GM23338 (cell line): ENCODE data around the gene SLC36A1. TPM values are rescaled to one million over a fixed set of nuclear protein-coding genes. Genes with fewer than 3 reads are reported as not detected.

Experiments
- ATAC-seq: fragments of 200-7000 bp; cut with Tn5 transposase; 3 replicates; pipeline ENCODE4 v1.9.1; 2020
- DNase-seq: peaks from one replicate; pipeline ENCODE4 v3.0.0-alpha.2; 2015; ENCODE audit warnings: low spot score
- H2AFZ ChIP-seq: fragments of 200-600 bp; sonication (generic); 2 replicates; pipeline ENCODE4 v1.8.0; 2016; ENCODE audit warnings: antibody characterized with exemption, mild to moderate bottlenecking, moderate library complexity
- H3F3A ChIP-seq: fragments of 200-600 bp; sonication (generic); replicated peaks from 2 replicates; pipeline ENCODE4 v1.8.0; 2017; ENCODE audit warnings: antibody characterized with exemption, mixed run types, low read depth
- H3K27ac ChIP-seq: fragments of 200-600 bp; sonication (generic); 2 replicates; pipeline ENCODE4 v1.6.1; 2016; ENCODE audit warnings: low read depth
- H3K27me3 ChIP-seq: fragments of 200-600 bp; sonication (generic); 2 replicates; pipeline ENCODE4 v1.8.0; 2016; ENCODE audit warnings: mild to moderate bottlenecking, mixed run types, moderate library complexity; ENCODE audit not compliant: insufficient read depth
- H3K36me3 ChIP-seq: fragments of 200-600 bp; sonication (generic); 2 replicates; pipeline ENCODE4 v1.8.0; 2016; ENCODE audit warnings: mild to moderate bottlenecking; ENCODE audit not compliant: insufficient read depth
- H3K4me1 ChIP-seq: fragments of 200-600 bp; sonication (generic); 2 replicates; pipeline ENCODE4 v1.8.0; 2016; ENCODE audit warnings: mild to moderate bottlenecking, moderate library complexity; ENCODE audit not compliant: insufficient read depth
- H3K4me2 ChIP-seq: fragments of 200-600 bp; sonication (generic); 2 replicates; pipeline ENCODE4 v1.7.1; 2017; ENCODE audit warnings: mixed run types
- H3K4me3 ChIP-seq: fragments of 200-600 bp; sonication (generic); 2 replicates; pipeline ENCODE4 v1.6.1; 2016; ENCODE audit warnings: mixed run types
- H3K79me2 ChIP-seq: fragments of 200-600 bp; sonication (generic); replicated peaks from 2 replicates; pipeline ENCODE4 v1.8.0; 2017; ENCODE audit warnings: mild to moderate bottlenecking; ENCODE audit not compliant: insufficient read depth
- H3K9me2 ChIP-seq: fragments of 200-600 bp; sonication (generic); 2 replicates; pipeline ENCODE4 v1.8.0; 2017; ENCODE audit not compliant: insufficient read depth
- H4K20me1 ChIP-seq: fragments of 200-600 bp; sonication (generic); replicated peaks from 2 replicates; pipeline ENCODE4 v1.8.0; 2017; ENCODE audit warnings: mild to moderate bottlenecking; ENCODE audit not compliant: insufficient read depth
- H3K27ac Mint-ChIP-seq: 2 replicates; pipeline ENCODE4 v1.8.0; 2020; ENCODE audit warnings: inconsistent platforms, mild to moderate bottlenecking, moderate library complexity, mixed read lengths
- H3K27me3 Mint-ChIP-seq: 3 replicates; pipeline ENCODE4 v1.8.0; 2022; ENCODE audit warnings: low read depth, mild to moderate bottlenecking, moderate library complexity, mixed read lengths, inconsistent platforms; ENCODE audit not compliant: insufficient read depth, poor library complexity
- H3K36me3 Mint-ChIP-seq: 3 replicates; pipeline ENCODE4 v1.8.0; 2021; ENCODE audit warnings: low read depth, mild to moderate bottlenecking, inconsistent platforms, moderate library complexity, mixed read lengths
- H3K4me1 Mint-ChIP-seq: 3 replicates; pipeline ENCODE4 v1.8.0; 2020; ENCODE audit warnings: mild to moderate bottlenecking, inconsistent platforms, mixed read lengths
- H3K4me3 Mint-ChIP-seq: 3 replicates; pipeline ENCODE4 v1.8.0; 2021; ENCODE audit warnings: moderate library complexity, mild to moderate bottlenecking, inconsistent platforms, mixed read lengths
- H3K9me3 Mint-ChIP-seq: 3 replicates; pipeline ENCODE4 v1.8.0; 2020; ENCODE audit warnings: moderate library complexity, mild to moderate bottlenecking, inconsistent platforms, mixed read lengths
- CREB1 ChIP-seq: fragments of 250-450 bp; sonication (Bioruptor Pico); IDR thresholded peaks from 2 replicates; pipeline ENCODE4 v1.5.0; 2020; ENCODE audit warnings: low read depth, mild to moderate bottlenecking, moderate library complexity
- CTCF ChIP-seq, 2 experiments: fragments of 200-600 bp in 1 of 2; sonication (generic) in 1 of 2; conservative IDR thresholded peaks; 2 replicates each; pipeline versions ENCODE4 v1.5.1 to v1.6.1; 2016 to 2017; ENCODE audit warnings: antibody characterized with exemption in 2 of 2, low read depth in 2 of 2, mild to moderate bottlenecking in 2 of 2, moderate library complexity in 1 of 2
- ETS1 ChIP-seq: IDR thresholded peaks from 2 replicates; pipeline ENCODE4 v1.6.1; 2016; ENCODE audit warnings: antibody characterized with exemption
- EZH2 ChIP-seq: fragments of 200-600 bp; sonication (generic); IDR thresholded peaks from one replicate; pipeline ENCODE4 v1.8.0; 2017; ENCODE audit warnings: antibody characterized with exemption, mild to moderate bottlenecking, low read depth; ENCODE audit not compliant: unreplicated experiment
- EZH2phosphoT487 ChIP-seq: fragments of 200-600 bp; sonication (generic); IDR thresholded peaks from one replicate; pipeline ENCODE4 v1.8.1; 2018; ENCODE audit warnings: antibody characterized with exemption; ENCODE audit not compliant: unreplicated experiment
- NANOG ChIP-seq: IDR thresholded peaks from 2 replicates; pipeline ENCODE4 v1.6.1; 2016; ENCODE audit warnings: antibody characterized with exemption, borderline replicate concordance
- POLR2AphosphoS5 ChIP-seq: IDR thresholded peaks from 2 replicates; pipeline ENCODE4 v1.6.1; 2016; ENCODE audit warnings: antibody characterized with exemption, low read depth
- REST ChIP-seq: IDR thresholded peaks from one replicate; pipeline ENCODE4 v1.6.1; 2018; ENCODE audit warnings: antibody characterized with exemption; ENCODE audit not compliant: unreplicated experiment
- STAT1 ChIP-seq: IDR thresholded peaks from one replicate; pipeline ENCODE4 v1.6.1; 2016; ENCODE audit warnings: antibody characterized with exemption; ENCODE audit not compliant: unreplicated experiment
- ZNF114 ChIP-seq: fragments of 250-450 bp; sonication (Bioruptor Pico); IDR thresholded peaks from 2 replicates; pipeline ENCODE4 v1.5.0; 2020; ENCODE audit warnings: mild to moderate bottlenecking, moderate library complexity
- ZNF331 ChIP-seq: fragments of 250-450 bp; sonication (Bioruptor Pico); IDR thresholded peaks from 2 replicates; pipeline ENCODE4 v1.5.0; 2020; ENCODE audit warnings: low read depth, mild to moderate bottlenecking, moderate library complexity
- polyA plus RNA-seq: library from polyadenylated mRNA; unstranded; fragments of >200 nt; fragmentation: Nextera tagmentation; extraction: Ambion mirVana; gene quantifications from 2 replicates; pipeline ENCODE4 v1.2.1, GENCODE V29; 2016
- total RNA-seq: library from RNA; depleted of rRNA; stranded (reverse); fragments of >200 nt; shearing (Covaris generic); gene quantifications from 2 replicates; pipeline ENCODE4 v1.2.3, GENCODE V29; 2014

Gene SLC36A1
- total and polyA plus RNA-seq, 2 experiments from 2014 or later: 5.2 to 10.4 TPM

GRCh38 chr5:151522226-151522625 lies 74.8 kb downstream of the SLC36A1 start:
- H4K20me1 ChIP-seq: no peaks in the 10 kb centered on the region
- no peaks in the 10 kb centered on the region for H3K27me3 Mint-ChIP-seq
- no peaks in the 10 kb centered on the region for H3F3A ChIP-seq
- DNase-seq (peak; percentile 23), ATAC-seq (no peak; the same call in 2 of the 3 replicates)
- no peaks in the 10 kb centered on the region for H3K4me1 Mint-ChIP-seq
- H3K9me3 Mint-ChIP-seq: no peaks in the 10 kb centered on the region
- no peaks in the 10 kb centered on the region for H3K36me3 ChIP-seq
- no peak overlapping the region for H3K27ac ChIP-seq
- no peak overlapping the region for H3K27ac Mint-ChIP-seq
- no peaks in the 10 kb centered on the region for H3K27me3 ChIP-seq
- TF ChIP-seq NANOG (no peak), CTCF (conservative IDR thresholded peaks at IDR 0.05; ENCODE audit: low read depth in 2 of 2) (0 out of 4 replicates have a peak, but pooled peaks of 1 of the 2 experiments have one; percentile 4)
- no peaks in the 10 kb centered on the region for H3K79me2 ChIP-seq
- no peaks in the 10 kb centered on the region for H3K4me1 ChIP-seq
- H3K36me3 Mint-ChIP-seq: no peaks in the 10 kb centered on the region
- no peak overlapping the region for H3K4me2 ChIP-seq
- H3K9me2 ChIP-seq: no peaks in the 10 kb centered on the region
- H3K4me3 ChIP-seq: no peak overlapping the region
- H3K4me3 Mint-ChIP-seq: no peak overlapping the region
- no peak overlapping the region for H2AFZ ChIP-seq

GRCh38 chr5:151523335-151523734 lies 75.9 kb downstream of the SLC36A1 start:
- H3K27ac ChIP-seq: no peak overlapping the region
- no peak overlapping the region for H3K4me3 ChIP-seq
- H3K4me2 ChIP-seq: no peak overlapping the region
- Mint-ChIP-seq H3K27me3 (no peaks in the 10 kb centered on the region), H3K4me3 (no peak overlapping the region), H3K4me1 (no peaks in the 10 kb centered on the region), H3K9me3 (no peaks in the 10 kb centered on the region), H3K36me3 (no peaks in the 10 kb centered on the region), H3K27ac (no peak overlapping the region)
- ATAC-seq (peak; percentile 96), DNase-seq (peak; percentile 83)
- H3K79me2 ChIP-seq: no peaks in the 10 kb centered on the region
- TF ChIP-seq EZH2phosphoT487 (no peak), CTCF (conservative IDR thresholded peaks at IDR 0.05; ENCODE audit: low read depth in 2 of 2) (peak; percentile 83 to 98)
- H3K4me1 ChIP-seq: no peaks in the 10 kb centered on the region
- no peak overlapping the region for H2AFZ ChIP-seq
- H4K20me1 ChIP-seq: no peaks in the 10 kb centered on the region
- H3K9me2 ChIP-seq: no peaks in the 10 kb centered on the region
- H3K27me3 ChIP-seq: no peaks in the 10 kb centered on the region
- H3K36me3 ChIP-seq: no peaks in the 10 kb centered on the region
- H3F3A ChIP-seq: no peaks in the 10 kb centered on the region

GRCh38 chr5:151528153-151528552 lies 80.8 kb downstream of the SLC36A1 start:
- H3K36me3 Mint-ChIP-seq: no peaks in the 10 kb centered on the region
- Histone ChIP-seq H3K4me1 (no peaks in the 10 kb centered on the region), H3K36me3 (no peaks in the 10 kb centered on the region), H3K27ac (no peak overlapping the region), H3K4me3 (no peak overlapping the region), H3K79me2 (no peaks in the 10 kb centered on the region), H3K4me2 (no peak overlapping the region), H3K27me3 (no peaks in the 10 kb centered on the region), H2AFZ (no peak overlapping the region), H4K20me1 (no peaks in the 10 kb centered on the region), H3K9me2 (no peaks in the 10 kb centered on the region), H3F3A (no peaks in the 10 kb centered on the region)
- ATAC-seq (no peak), DNase-seq (no peak)
- no peak overlapping the region for H3K27ac Mint-ChIP-seq
- H3K4me3 Mint-ChIP-seq: no peak overlapping the region
- no peaks in the 10 kb centered on the region for H3K27me3 Mint-ChIP-seq
- H3K9me3 Mint-ChIP-seq: no peaks in the 10 kb centered on the region
- no peak for TF ChIP-seq STAT1
- no peak for TF ChIP-seq REST
- TF ChIP-seq EZH2: no peak
- no peak for TF ChIP-seq POLR2AphosphoS5
- TF ChIP-seq ZNF114 (CRISPR knock-in tag): no peak
- TF ChIP-seq ZNF331 (CRISPR knock-in tag): no peak
- TF ChIP-seq ETS1: no peak
- no peak for TF ChIP-seq EZH2phosphoT487
- TF ChIP-seq CREB1: no peak
- no peak for TF ChIP-seq NANOG
- H3K4me1 Mint-ChIP-seq: no peaks in the 10 kb centered on the region
